ENCODE data around the gene VWC2.

The VWC2 gene

GRCh38 chr7:49773218-49773935 lies at the start of gene VWC2:
TSS of gene VWC2 (plus strand) at chr7:49773638. CDS start at chr7:49775436, 1,798 bp downstream.
- DNase-seq (ENCODE audit: low spot score), result no peak

- no peak for DNase-seq (ENCODE audit: low spot score)
Observed at GRCh38 chr7:49724071-49724470, 49.4 kb upstream of the VWC2 start.

- no peak for DNase-seq (ENCODE audit: low spot score)
Observed at GRCh38 chr7:49731836-49732235, 41.6 kb upstream of the VWC2 start.

GRCh38 chr7:49762666-49763065 lies 10.8 kb upstream of the VWC2 start:
- DNase-seq (ENCODE audit: low spot score), result no peak

- DNase-seq (ENCODE audit: low spot score), result no peak
Observed at GRCh38 chr7:49763791-49764190, 9.6 kb upstream of the VWC2 start.

- no peak for DNase-seq (ENCODE audit: low spot score)
Observed at GRCh38 chr7:49766966-49767365, 6.5 kb upstream of the VWC2 start.

GRCh38 chr7:49767719-49768118 lies 5.7 kb upstream of the VWC2 start:
- no peak for DNase-seq (ENCODE audit: low spot score)

GRCh38 chr7:49768254-49768653 lies 5.2 kb upstream of the VWC2 start:
- DNase-seq (ENCODE audit: low spot score), result no peak

GRCh38 chr7:49768835-49769234 lies 4.6 kb upstream of the VWC2 start:
- DNase-seq (ENCODE audit: low spot score), result no peak

GRCh38 chr7:49769285-49769857 lies 4.1 kb upstream of the VWC2 start:
- no peak for DNase-seq (ENCODE audit: low spot score)

- DNase-seq (ENCODE audit: low spot score), result no peak
Observed at GRCh38 chr7:49770838-49771237, 2.6 kb upstream of the VWC2 start.

GRCh38 chr7:49771427-49772176 lies 1.8 kb upstream of the VWC2 start:
- DNase-seq (ENCODE audit: low spot score), result no peak

GRCh38 chr7:49772916-49773217 lies 571 bp upstream of the VWC2 start:
- no peak for DNase-seq (ENCODE audit: low spot score)

GRCh38 chr7:49773936-49774458 lies 559 bp downstream of the VWC2 start:
- DNase-seq (ENCODE audit: low spot score), result no peak

- no peak for DNase-seq (ENCODE audit: low spot score)
Observed at GRCh38 chr7:49774459-49775064, 1.1 kb downstream of the VWC2 start.

- DNase-seq (ENCODE audit: low spot score), result no peak
Observed at GRCh38 chr7:49775065-49775948, 1.9 kb downstream of the VWC2 start.

- DNase-seq (ENCODE audit: low spot score), result no peak
Observed at GRCh38 chr7:49775949-49776443, 2.6 kb downstream of the VWC2 start.

GRCh38 chr7:49776994-49777393 lies 3.6 kb downstream of the VWC2 start:
- no peak for DNase-seq (ENCODE audit: low spot score)

- DNase-seq (ENCODE audit: low spot score), result no peak
Observed at GRCh38 chr7:49778731-49779270, 5.4 kb downstream of the VWC2 start.

GRCh38 chr7:49780953-49781352 lies 7.5 kb downstream of the VWC2 start:
- no peak for DNase-seq (ENCODE audit: low spot score)

- no peak for DNase-seq (ENCODE audit: low spot score)
Observed at GRCh38 chr7:49781996-49782395, 8.6 kb downstream of the VWC2 start.
